H7 (cell line): Measurements from ENCODE around the gene DPF1. TPM values are rescaled to one million over a fixed set of nuclear protein-coding genes. Genes with fewer than 3 reads are reported as not detected.

ENCODE experiments used
- DNase-seq: peaks from one replicate; pipeline ENCODE4 v3.0.0; 2012
- H3K27me3 ChIP-seq: 2 replicates; pipeline ENCODE4 v1.6.0; 2011; ENCODE audit warnings: mild to moderate bottlenecking, low read length; ENCODE audit not compliant: control insufficient read depth, insufficient read depth
- H3K36me3 ChIP-seq: replicated peaks from 2 replicates; pipeline ENCODE4 v1.5.1; 2011; ENCODE audit warnings: low read length; ENCODE audit not compliant: control insufficient read depth, insufficient read depth
- H3K4me3 ChIP-seq: 2 replicates; pipeline ENCODE4 v1.5.1; 2011; ENCODE audit warnings: low read depth, mild to moderate bottlenecking, control low read depth, low read length, moderate library complexity; ENCODE audit not compliant: insufficient read depth
- total RNA-seq: library from RNA; depleted of rRNA; stranded (reverse); fragments of >200 nt; shearing (Covaris generic); gene quantifications from 2 replicates; pipeline ENCODE4 v1.2.3, GENCODE V29; 2014; rRNA removed

DPF1 gene
- total RNA-seq, 1 experiment from 2014 or later, result 3.0 TPM

DNA sequence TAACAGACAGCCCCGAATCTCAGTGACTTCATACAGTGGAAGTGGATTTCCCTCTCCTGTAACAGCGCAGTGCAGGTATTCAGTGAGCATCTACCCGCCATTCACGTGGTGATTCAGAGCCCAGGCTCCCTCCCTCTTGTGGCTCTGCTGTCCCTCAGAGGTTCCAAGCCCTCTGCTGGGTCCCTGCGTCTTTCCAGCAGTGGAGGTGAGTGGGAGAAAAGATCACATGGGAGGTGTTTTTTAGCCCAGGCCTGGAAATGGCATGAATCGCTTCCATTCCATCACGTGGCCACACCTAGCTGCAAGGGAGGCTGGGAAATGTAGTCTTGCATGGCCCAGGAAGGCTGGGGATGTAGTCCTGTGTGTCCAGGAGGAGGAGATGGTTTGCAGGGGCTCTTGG is 61.4 kb downstream of the DPF1 start:
- no peak overlapping the region for H3K4me3 ChIP-seq
- no peaks in the 10 kb centered on the region for H3K27me3 ChIP-seq
- DNase-seq, result peak; percentile 59
- H3K36me3 ChIP-seq, result peaks cover 14% of the 10 kb centered on the region

GRCh38 chr19:38162094-38162493 is 61.9 kb downstream of the DPF1 start:
- no peak overlapping the region for H3K4me3 ChIP-seq
- H3K27me3 ChIP-seq, result no peaks in the 10 kb centered on the region
- H3K36me3 ChIP-seq, result peaks cover 14% of the 10 kb centered on the region
- DNase-seq, result peak; percentile 12

Other genes with a start within 250 kb of the DPF1 start
- 3.5 and 3.7 TPM in 2 replicates for gene PPP1R14A, start 32.2 kb upstream of the DPF1 start, total RNA-seq
- gene SPINT2, start 40.4 kb upstream of the DPF1 start, total RNA-seq, result 143 and 153 TPM in 2 replicates
- gene C19orf33, start 80.0 kb upstream of the DPF1 start, total RNA-seq, result 5.1 and 11.1 TPM in 2 replicates
- 114 and 147 TPM in 2 replicates for gene YIF1B, start 91.7 kb upstream of the DPF1 start, total RNA-seq
- 1.9 and 3.3 TPM in 2 replicates for gene KCNK6, start 95.6 kb upstream of the DPF1 start, total RNA-seq
- 0.03 and 0.85 TPM in 2 replicates for gene CATSPERG, start 111.6 kb upstream of the DPF1 start, total RNA-seq
- gene PSMD8, start 150.3 kb upstream of the DPF1 start, total RNA-seq, result 229 and 270 TPM in 2 replicates
- 0.11 and 0.21 TPM in 2 replicates for gene GGN, start 163.8 kb upstream of the DPF1 start, total RNA-seq
- 1.6 and 4.2 TPM in 2 replicates for gene SPRED3, start 164.5 kb upstream of the DPF1 start, total RNA-seq
- 4.6 and 6.4 TPM in 2 replicates for gene FAM98C, start 178.9 kb upstream of the DPF1 start, total RNA-seq
- 1.2 and 2.1 TPM in 2 replicates for gene RASGRP4, start 202.0 kb upstream of the DPF1 start, total RNA-seq
- gene RYR1, start 209.5 kb upstream of the DPF1 start, total RNA-seq, result 17.9 and 25.5 TPM in 2 replicates